Measurements from ENCODE around the gene APH1B.

Gene APH1B

GRCh38 chr15:63321462-63321861, 44.1 kb downstream of the APH1B start:
- no peak overlapping the region for H3K4me3 ChIP-seq (ENCODE audit: insufficient read length, low read depth)
- no peak for TF ChIP-seq ZNF274 (IDR thresholded peaks at IDR 0.05; ENCODE audit: low read depth, low read length)
- no peak for TF ChIP-seq SUZ12 (IDR thresholded peaks at IDR 0.05; ENCODE audit: extremely low read depth, insufficient read depth, insufficient read length)
- no peak for TF ChIP-seq YY1 (IDR thresholded peaks at IDR 0.05; ENCODE audit: insufficient read depth, insufficient read length)
- H3K9me3 ChIP-seq (ENCODE audit: insufficient read depth, low read length): no peaks in the 10 kb centered on the region
- H3K27me3 ChIP-seq (ENCODE audit: insufficient read depth, insufficient read length): no peaks in the 10 kb centered on the region
- no peaks in the 10 kb centered on the region for H3K36me3 ChIP-seq (ENCODE audit: insufficient read depth, insufficient read length, low read length)
- H3K4me1 ChIP-seq (ENCODE audit: insufficient read depth, insufficient read length): no peaks in the 10 kb centered on the region
- no peak overlapping the region for H3K9ac ChIP-seq (ENCODE audit: insufficient read length, low read depth)
- no peak for DNase-seq (ENCODE audit: low read depth, low spot score)

DNA sequence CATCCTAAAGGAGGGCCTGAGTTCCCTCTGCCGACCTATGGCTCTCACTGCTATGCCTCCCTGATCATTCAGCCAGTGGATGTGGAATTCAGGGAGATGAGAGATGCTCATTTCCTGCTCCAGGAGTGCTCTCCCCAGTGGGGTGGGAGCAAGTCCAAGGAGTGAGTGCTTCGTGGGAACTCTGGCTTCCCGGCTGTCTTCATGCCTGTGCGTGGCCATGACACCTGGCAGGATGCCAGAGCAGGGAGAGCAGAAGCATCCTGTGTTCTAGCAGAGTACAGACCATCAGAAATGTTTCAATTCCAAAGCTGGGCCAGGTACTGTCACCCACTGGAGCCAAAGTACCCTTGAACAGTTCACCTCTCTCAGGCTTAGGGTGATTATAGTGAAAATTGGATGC, 45.1 kb downstream of the APH1B start:
- Histone ChIP-seq H3K9me3 (ENCODE audit: insufficient read depth, low read length) (no peaks in the 10 kb centered on the region), H3K36me3 (ENCODE audit: insufficient read depth, insufficient read length, low read length) (no peaks in the 10 kb centered on the region), H3K4me1 (ENCODE audit: insufficient read depth, insufficient read length) (no peaks in the 10 kb centered on the region), H3K27me3 (ENCODE audit: insufficient read depth, insufficient read length) (no peaks in the 10 kb centered on the region), H3K9ac (ENCODE audit: insufficient read length, low read depth) (no peak overlapping the region), H3K4me3 (ENCODE audit: insufficient read length, low read depth) (no peak overlapping the region)
- no peak for TF ChIP-seq YY1 (IDR thresholded peaks at IDR 0.05; ENCODE audit: insufficient read depth, insufficient read length)
- no peak for TF ChIP-seq SUZ12 (IDR thresholded peaks at IDR 0.05; ENCODE audit: extremely low read depth, insufficient read depth, insufficient read length)
- no peak for TF ChIP-seq ZNF274 (IDR thresholded peaks at IDR 0.05; ENCODE audit: low read depth, low read length)
- DNase-seq (ENCODE audit: low read depth, low spot score): no peak

DNA sequence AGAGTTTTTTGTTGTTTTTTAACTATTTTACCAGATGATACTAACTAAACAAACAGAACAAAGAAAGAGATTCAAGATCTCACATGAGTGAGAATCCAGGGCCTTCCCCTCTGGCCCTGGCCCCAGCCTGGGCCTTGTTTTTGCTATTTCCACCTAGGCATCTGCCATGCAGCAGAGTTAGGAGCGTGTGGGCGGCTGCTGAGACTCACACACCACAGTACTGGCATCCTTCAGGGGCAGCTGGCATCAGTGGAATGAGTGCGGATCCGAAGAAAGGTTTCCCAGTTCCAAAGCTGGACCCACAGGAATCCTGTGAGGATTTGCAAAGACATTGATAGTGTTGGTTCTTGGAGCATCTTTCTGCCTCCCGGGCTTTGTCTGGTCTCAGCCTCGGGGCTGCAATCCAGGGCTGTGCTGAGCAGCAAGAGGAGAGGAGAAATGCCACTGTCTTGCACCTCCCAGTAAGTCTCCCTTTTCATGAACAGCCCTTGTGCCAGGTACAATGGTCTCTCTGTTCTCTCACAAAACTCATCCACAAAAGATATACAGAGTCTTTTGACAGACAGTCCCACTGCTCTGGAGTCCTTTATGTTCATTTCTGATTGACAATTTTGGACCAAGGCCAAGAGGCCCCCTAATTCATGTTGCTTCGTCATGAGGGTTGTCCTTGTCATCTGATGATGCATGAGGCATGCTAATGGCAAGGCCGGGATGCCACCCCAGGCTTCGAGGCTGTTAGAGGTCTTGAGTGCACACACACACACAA, 46.6 kb downstream of the APH1B start:
- no peaks in the 10 kb centered on the region for H3K9me3 ChIP-seq (ENCODE audit: insufficient read depth, low read length)
- no peak for TF ChIP-seq SUZ12 (IDR thresholded peaks at IDR 0.05; ENCODE audit: extremely low read depth, insufficient read depth, insufficient read length)
- TF ChIP-seq ZNF274 (IDR thresholded peaks at IDR 0.05; ENCODE audit: low read depth, low read length): no peak
- no peak for TF ChIP-seq YY1 (IDR thresholded peaks at IDR 0.05; ENCODE audit: insufficient read depth, insufficient read length)
- H3K27me3 ChIP-seq (ENCODE audit: insufficient read depth, insufficient read length): no peaks in the 10 kb centered on the region
- no peak overlapping the region for H3K9ac ChIP-seq (ENCODE audit: insufficient read length, low read depth)
- no peaks in the 10 kb centered on the region for H3K36me3 ChIP-seq (ENCODE audit: insufficient read depth, insufficient read length, low read length)
- no peak for DNase-seq (ENCODE audit: low read depth, low spot score)
- H3K4me1 ChIP-seq (ENCODE audit: insufficient read depth, insufficient read length): no peaks in the 10 kb centered on the region
- H3K4me3 ChIP-seq (ENCODE audit: insufficient read length, low read depth): no peak overlapping the region

- no peak for TF ChIP-seq YY1 (IDR thresholded peaks at IDR 0.05; ENCODE audit: insufficient read depth, insufficient read length)
- no peak for TF ChIP-seq ZNF274 (IDR thresholded peaks at IDR 0.05; ENCODE audit: low read depth, low read length)
- TF ChIP-seq SUZ12 (IDR thresholded peaks at IDR 0.05; ENCODE audit: extremely low read depth, insufficient read depth, insufficient read length): no peak
- no peak overlapping the region for H3K4me3 ChIP-seq (ENCODE audit: insufficient read length, low read depth)
- H3K27me3 ChIP-seq (ENCODE audit: insufficient read depth, insufficient read length): no peaks in the 10 kb centered on the region
- no peaks in the 10 kb centered on the region for H3K9me3 ChIP-seq (ENCODE audit: insufficient read depth, low read length)
- no peak overlapping the region for H3K9ac ChIP-seq (ENCODE audit: insufficient read length, low read depth)
- no peak for DNase-seq (ENCODE audit: low read depth, low spot score)
- no peaks in the 10 kb centered on the region for H3K4me1 ChIP-seq (ENCODE audit: insufficient read depth, insufficient read length)
- H3K36me3 ChIP-seq (ENCODE audit: insufficient read depth, insufficient read length, low read length): no peaks in the 10 kb centered on the region
Measured at GRCh38 chr15:63324770-63325169, 47.4 kb downstream of the APH1B start.

DNA sequence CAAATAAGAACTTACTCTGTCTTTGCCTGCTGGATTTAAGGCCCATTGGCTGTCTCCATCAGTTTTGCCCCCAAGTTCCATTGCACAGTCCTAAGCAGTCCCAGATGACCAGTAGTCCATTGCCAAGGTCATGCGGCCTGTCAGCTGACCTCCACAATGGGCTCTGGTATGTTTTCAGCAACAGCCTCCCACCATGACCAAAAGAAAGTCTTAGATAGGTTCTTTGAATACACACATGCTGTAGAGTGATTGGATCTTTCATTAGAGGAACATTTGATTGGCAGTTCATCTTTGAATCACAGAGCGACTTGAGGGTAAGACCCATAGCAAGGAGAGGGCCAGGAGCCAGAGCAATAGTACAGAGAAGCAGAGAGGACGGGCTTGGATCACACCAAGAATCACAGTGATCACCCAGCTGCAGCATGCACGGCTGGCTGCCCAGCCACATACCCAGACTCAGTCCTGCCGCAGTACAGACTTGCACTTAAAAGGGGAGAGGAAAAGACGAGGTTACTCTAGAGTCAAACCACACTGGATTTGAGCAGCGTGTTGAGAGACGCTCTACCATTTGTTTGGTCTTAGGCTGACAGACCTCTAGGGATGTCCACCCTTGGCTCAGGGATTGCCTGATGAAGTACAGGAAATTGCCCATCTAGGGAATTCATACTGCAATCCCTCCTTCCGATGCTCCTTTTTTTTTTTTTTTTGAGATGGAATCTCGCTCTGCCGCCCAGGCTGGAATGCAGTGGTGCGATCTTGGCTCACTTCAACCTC, 50.4 kb downstream of the APH1B start:
- Histone ChIP-seq H3K36me3 (ENCODE audit: insufficient read depth, insufficient read length, low read length) (no peaks in the 10 kb centered on the region), H3K9me3 (ENCODE audit: insufficient read depth, low read length) (no peaks in the 10 kb centered on the region), H3K4me3 (ENCODE audit: insufficient read length, low read depth) (no peak overlapping the region), H3K27me3 (ENCODE audit: insufficient read depth, insufficient read length) (no peaks in the 10 kb centered on the region), H3K9ac (ENCODE audit: insufficient read length, low read depth) (no peak overlapping the region), H3K4me1 (ENCODE audit: insufficient read depth, insufficient read length) (no peaks in the 10 kb centered on the region)
- TF ChIP-seq ZNF274 (IDR thresholded peaks at IDR 0.05; ENCODE audit: low read depth, low read length): no peak
- TF ChIP-seq SUZ12 (IDR thresholded peaks at IDR 0.05; ENCODE audit: extremely low read depth, insufficient read depth, insufficient read length): no peak
- DNase-seq (ENCODE audit: low read depth, low spot score): no peak

DNA sequence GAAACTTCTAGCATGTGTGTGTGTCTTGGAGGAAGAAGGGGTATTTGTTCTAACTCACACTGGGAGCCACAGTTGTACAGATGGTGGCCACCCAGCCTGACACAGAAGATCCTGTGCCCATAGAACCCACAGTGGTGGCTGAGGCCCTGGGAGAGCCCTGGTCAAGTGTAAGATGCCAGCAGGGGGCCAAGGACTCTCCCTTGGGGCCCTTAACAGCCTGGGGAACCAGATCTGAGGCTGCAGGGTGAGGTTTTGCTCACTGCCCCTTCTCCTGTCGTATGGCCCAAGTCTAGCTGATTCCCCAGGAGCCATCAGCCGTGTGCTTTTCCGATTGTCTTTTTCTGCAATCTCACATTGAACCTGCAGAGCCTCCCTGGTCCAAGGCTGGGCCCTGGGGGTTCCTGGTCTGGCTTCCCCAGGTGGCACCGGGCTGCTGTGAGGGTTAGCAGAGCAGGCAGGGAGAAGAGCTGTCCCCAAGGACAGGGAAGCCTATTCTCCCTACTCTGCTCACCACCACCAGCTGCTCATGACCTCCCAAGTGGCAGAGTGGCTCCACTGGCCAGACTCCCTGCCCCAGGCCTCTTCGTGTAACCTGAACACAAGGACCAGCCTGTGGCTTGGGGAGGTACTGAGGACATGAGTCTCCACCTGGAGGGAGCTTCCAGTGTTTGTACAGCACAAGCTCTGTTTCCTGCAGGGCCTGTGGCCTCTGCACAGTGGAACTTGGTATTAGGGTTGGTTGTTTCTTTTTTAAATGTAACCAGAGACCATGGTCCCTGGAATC, 52.4 kb downstream of the APH1B start:
- DNase-seq (ENCODE audit: low read depth, low spot score): no peak
- no peaks in the 10 kb centered on the region for H3K9me3 ChIP-seq (ENCODE audit: insufficient read depth, low read length)
- H3K4me1 ChIP-seq (ENCODE audit: insufficient read depth, insufficient read length): no peaks in the 10 kb centered on the region
- H3K27me3 ChIP-seq (ENCODE audit: insufficient read depth, insufficient read length): no peaks in the 10 kb centered on the region
- H3K4me3 ChIP-seq (ENCODE audit: insufficient read length, low read depth): no peak overlapping the region
- no peaks in the 10 kb centered on the region for H3K36me3 ChIP-seq (ENCODE audit: insufficient read depth, insufficient read length, low read length)
- TF ChIP-seq SUZ12 (IDR thresholded peaks at IDR 0.05; ENCODE audit: extremely low read depth, insufficient read depth, insufficient read length) (no peak), ZNF274 (IDR thresholded peaks at IDR 0.05; ENCODE audit: low read depth, low read length) (no peak), YY1 (IDR thresholded peaks at IDR 0.05; ENCODE audit: insufficient read depth, insufficient read length) (no peak)
- H3K9ac ChIP-seq (ENCODE audit: insufficient read length, low read depth): no peak overlapping the region

DNA sequence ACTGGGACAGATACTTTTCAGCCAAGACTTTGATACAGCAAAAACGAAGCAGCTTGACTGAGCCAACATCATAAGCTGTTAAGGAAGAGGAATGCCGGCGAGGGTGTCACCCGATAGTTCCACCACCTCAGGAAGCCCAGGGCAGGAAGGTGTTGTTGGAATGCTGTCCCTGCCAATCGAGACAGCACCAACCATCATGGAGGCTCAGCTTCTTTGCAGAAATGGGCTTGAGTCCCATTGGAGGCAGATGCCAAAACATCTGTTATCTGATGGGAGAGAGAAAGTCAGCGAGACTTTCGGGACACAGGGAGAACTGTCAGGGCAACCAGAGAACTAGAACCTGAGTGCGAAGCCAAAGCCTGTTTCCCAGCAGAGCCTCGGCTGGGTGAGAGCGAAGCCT, 53.5 kb downstream of the APH1B start:
- no peak for TF ChIP-seq SUZ12 (IDR thresholded peaks at IDR 0.05; ENCODE audit: extremely low read depth, insufficient read depth, insufficient read length)
- no peak for TF ChIP-seq YY1 (IDR thresholded peaks at IDR 0.05; ENCODE audit: insufficient read depth, insufficient read length)
- TF ChIP-seq ZNF274 (IDR thresholded peaks at IDR 0.05; ENCODE audit: low read depth, low read length): no peak

More for the DNA sequence above, 53.5 kb downstream of the APH1B start:
- H3K4me1 ChIP-seq (ENCODE audit: insufficient read depth, insufficient read length): peaks cover 6% of the 10 kb centered on the region
- no peaks in the 10 kb centered on the region for H3K27me3 ChIP-seq (ENCODE audit: insufficient read depth, insufficient read length)
- no peak overlapping the region for H3K9ac ChIP-seq (ENCODE audit: insufficient read length, low read depth)
- DNase-seq (ENCODE audit: low read depth, low spot score): no peak
- H3K36me3 ChIP-seq (ENCODE audit: insufficient read depth, insufficient read length, low read length): no peaks in the 10 kb centered on the region
- H3K4me3 ChIP-seq (ENCODE audit: insufficient read length, low read depth): no peak overlapping the region
- H3K9me3 ChIP-seq (ENCODE audit: insufficient read depth, low read length): no peaks in the 10 kb centered on the region
